Measurements from ENCODE around the gene GSE1.

GSE1 gene

DNA sequence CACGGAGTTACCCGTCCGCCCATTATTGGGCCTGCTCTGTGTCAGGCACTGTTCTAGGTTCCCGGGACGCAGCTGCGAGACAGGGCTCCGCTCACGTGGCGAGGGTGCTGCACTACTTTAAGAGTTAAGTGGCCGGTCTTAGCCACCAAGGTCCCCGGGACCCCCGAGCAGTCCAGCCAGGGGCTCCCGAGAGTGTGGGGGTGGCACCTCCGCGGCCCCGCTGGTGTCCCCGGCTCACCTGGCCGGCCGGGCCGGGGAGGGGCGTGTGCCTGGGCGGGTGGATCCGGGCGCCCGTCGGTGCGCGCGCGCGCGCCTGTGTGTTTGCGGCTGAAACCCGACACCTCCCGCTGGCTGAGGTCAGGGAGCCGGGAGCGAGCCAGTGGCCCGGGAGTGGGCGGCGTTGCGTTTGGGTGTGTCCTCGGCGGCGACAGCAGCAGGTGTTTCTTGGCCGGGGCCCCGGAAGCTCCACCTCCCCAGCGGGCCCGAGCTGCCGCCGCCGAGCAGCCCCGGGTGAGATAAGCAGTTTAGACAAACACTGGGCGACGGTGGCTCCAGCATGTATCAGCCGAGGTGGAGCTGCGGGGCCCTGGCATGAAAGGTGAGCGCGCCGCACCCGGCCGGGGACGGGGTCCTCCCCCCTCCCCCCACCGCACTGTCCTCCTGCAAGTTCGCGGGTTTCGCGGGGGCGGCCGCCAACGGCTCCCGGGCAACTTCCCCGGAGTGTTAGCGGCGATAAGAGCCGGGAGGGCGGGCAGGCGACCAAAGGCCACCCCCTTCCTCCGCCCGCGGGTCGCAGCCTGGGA, at the start of gene GSE1:
Gene GSE1 (plus strand): TSS at position 522 of the 803 bp plus-strand sequence. CDS start 70 bp downstream, at position 592.
- FAIRE-seq (no peak), DNase-seq (ENCODE audit: low spot score) (peak; percentile 90)

DNA sequence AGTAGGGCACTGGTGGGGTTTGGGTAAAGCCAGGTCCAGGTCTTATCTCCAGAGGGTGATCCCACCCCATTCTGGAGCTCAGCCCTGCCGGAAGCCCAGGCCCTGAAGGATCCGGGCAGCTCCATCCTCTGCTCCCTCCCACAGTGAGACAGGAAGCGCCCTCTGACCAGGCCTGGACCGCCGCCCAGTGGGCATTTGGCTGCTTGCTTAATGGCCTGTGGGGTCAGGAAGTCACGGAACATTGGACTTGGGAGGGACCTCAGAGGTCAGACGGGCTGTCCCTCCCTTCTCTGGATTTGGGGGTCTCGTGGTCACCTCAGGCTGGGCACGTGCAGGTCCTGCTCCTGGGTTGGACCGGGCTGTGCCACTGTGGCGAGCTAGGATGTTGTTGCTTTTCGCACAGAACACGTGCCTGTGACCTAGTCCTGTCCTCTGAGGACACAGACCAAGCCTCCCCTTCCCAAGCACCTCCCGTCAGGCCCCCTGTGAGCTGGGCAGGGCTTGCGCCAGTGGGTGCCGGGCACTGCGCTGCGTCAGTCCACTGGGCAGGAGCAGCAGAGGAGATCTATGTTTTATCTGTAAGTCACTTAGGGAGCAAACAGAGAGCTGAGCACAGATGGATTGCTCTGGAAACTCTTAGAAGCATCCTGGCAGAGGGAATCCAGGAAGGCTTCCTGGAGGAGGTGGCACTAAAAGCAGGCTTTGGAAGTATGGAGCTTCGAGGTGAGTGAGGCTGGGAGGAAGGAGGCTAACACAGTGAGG, 49.4 kb upstream of the GSE1 start:
- DNase-seq (ENCODE audit: low spot score): peak; percentile 71

DNA sequence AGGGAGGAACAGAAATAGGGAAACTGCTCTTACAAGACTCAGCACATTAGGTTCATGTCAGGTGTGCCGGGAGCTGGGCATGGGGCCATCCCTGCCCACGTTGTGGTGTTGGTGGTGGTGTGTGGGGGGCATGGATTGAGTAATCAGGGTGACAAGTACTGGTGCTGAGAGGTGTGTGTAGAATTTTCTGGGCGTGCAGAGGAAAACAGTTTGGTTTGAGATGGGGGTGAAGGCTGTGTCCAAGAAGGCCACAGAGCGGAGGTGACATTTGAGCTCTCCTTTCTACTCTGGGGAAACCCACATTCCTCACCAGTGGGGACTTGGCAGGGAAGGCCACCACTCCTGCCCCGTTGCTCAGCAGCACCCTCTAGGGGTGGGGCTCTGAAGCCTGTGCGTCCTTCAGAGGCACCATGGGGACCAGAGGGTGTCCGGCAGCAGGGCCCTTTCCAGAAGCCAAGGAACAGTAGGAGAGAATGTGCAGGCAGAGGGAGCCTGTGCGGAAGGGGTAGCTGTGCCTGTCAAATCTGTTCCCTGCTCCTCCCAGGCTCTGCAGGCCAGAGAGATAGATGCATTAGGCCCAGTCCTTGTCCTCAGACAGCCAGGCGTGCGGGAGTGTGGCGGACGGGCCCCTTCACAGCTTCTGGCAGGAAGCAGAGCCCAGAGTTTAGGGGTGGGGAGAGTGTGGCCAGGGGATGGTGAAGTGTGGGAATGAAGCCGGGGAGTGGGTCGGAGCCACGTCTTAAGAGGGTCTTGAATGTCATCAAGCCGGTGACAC, 48.7 kb upstream of the GSE1 start:
- FAIRE-seq (no peak), DNase-seq (ENCODE audit: low spot score) (no peak)

More for the DNA sequence above, 49.4 kb upstream of the GSE1 start:
- FAIRE-seq: peak; percentile 52

DNA sequence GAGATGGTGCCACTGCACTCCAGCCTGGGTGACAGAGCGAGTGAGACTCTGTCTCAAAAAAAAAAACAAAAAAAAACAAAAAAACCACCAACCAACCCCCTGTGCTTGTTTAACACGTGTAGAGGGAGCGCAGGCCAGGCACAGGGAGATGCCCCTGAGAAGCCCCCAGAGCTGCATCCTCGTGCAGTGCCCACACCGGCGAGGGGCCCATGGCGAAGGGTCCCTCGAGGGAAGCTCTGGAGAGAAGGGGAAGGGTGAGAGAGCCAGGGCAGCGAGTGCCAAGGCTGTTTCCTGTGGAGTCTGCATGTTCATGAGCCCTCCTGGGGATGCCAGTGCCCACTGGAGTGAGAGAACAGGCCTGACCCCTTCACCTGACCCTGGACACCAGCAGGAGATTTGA, 47.8 kb upstream of the GSE1 start:
- no peak for DNase-seq (ENCODE audit: low spot score)

DNA sequence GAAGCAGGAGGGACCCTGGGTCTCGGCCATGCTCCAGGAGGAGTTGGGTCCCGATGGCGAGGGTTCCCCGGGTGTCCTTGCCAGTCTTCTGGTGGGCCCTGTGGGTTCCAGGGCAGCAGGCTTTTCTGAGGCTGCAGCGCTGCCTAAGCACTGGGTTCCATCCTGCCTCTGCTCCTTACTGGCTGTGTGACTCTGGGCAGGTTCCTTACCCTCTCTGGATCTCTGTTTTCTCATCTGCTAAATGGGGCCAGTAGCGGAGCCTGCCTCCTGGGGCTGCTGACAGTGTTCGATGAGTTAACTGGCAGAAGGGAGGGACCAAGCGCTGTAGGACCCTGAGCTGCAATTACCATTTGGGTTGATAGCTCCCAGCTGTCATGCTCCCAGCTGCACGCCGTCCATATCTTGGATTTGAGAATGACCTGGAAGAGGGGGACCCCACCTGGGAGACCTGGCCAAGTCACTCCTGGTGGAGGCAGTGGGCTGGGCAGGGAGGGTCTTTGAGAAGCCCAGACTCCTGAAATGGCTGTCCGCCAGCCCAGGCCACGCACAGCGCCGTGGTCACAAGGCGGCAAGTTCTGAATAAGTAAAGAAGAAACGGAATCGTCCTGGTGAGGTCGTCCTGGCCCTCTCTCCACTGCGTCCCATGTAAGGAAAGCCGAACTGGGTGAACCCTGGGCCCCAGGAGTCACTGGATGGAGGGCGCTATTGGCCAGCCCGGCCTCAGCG, 47.2 kb upstream of the GSE1 start:
- no peak for FAIRE-seq
- DNase-seq (ENCODE audit: low spot score): no peak

More for the DNA sequence above, 47.8 kb upstream of the GSE1 start:
- no peak for FAIRE-seq

DNA sequence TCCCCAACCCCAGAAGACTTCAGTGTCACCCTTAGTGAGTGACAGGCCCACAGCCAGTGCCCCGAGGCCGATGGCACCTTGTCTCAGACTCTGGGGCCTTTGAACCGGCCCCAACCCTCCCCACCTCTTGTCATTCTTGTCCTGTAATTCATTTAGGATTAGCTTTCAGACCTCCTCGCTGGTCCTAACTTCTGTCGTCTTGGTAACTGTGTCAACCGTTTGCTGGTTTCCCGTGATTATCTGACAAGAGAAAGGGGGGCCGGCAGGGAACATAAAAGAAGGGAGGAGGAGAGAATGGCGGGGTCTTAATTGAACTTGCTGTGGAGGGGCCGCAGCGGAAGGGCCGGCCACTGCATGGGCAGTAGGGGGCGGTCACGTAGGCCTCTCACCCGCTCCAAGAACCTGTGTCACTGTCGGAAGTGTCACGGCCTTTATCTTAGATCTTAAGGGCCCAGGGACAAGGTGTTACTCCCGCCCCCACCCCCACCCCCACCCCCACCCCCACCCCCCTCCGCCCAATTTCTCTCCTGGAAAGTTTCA, 46.5 kb upstream of the GSE1 start:
- DNase-seq (ENCODE audit: low spot score) (no peak), FAIRE-seq (no peak)

DNA sequence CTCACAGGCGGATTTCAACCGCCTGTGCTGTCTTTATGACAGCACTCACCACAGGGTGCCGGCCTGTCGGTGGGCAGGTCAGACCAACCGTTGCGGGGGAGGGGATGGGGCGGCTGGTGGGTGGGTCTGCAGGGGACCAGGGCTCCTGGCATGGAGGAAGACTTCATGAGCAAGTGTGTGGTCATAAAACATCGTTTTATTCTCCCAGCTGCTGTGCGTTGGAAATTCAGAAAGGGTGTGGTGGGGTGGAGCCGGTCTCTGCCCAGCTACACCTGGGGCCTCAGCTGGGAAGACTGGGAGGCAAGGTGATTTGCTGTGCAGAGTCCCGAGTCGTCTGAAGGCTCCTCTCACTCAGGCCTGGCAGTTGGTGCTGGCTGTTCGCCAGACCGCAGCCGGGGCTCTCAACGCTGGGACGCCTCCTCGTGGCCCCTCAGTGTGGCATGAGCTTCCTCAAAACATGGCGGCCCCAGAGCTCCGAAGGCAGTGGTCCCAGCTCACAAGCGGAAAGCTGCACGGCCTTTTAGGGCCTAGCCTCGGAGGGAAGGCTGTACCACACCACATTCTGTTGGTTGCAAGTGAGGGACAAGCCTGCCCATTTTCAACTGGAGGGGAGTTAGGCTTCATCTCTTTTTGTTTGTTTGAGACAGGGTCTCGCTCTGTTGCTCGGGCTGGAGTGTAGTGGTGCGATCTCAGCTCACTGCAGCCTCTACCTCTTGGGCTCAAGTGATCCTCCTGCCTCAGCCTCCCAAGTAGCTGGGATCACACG, 45.8 kb upstream of the GSE1 start:
- DNase-seq (ENCODE audit: low spot score): no peak
- FAIRE-seq: no peak

DNA sequence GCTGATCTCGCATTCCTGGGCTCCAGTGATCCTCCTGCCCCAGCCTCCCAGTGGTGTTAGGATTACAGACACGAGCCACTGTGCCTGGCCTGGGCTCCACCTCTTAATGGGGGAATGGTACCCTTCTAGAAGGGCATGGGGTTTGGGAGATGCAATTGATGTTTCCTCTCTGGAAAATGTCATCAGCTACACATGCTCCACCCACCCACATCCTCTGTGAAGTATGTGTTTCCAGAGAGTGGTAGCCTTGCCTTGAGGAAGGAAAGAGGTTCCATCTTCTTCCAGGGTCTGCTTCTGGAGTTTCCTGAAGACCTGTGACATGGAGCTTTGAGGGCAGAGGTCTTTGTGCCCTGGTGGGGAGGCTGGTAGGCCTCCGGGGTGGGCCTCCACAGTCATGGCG, 45.2 kb upstream of the GSE1 start:
- FAIRE-seq (no peak), DNase-seq (ENCODE audit: low spot score) (no peak)

DNA sequence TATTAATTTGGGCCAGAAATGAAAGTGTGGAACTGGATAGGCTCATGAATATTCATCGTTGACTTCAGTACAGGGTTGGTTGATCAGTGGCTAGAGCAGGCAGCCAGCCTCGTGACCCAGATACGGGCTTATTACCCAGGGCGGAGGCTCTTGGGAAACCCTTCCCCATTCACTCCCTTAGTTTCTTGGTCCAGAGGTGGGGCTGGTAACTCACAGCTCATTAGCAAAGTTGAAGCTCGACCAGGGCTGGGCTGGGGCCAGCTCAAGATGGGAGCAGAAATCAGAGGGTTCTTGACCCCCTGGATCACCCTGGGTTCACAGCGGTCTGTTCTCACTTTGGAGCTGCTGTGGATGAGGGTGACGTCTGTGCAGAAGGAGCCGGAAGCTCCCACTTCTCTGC, 44.6 kb upstream of the GSE1 start:
- FAIRE-seq (no peak), DNase-seq (ENCODE audit: low spot score) (no peak)

DNA sequence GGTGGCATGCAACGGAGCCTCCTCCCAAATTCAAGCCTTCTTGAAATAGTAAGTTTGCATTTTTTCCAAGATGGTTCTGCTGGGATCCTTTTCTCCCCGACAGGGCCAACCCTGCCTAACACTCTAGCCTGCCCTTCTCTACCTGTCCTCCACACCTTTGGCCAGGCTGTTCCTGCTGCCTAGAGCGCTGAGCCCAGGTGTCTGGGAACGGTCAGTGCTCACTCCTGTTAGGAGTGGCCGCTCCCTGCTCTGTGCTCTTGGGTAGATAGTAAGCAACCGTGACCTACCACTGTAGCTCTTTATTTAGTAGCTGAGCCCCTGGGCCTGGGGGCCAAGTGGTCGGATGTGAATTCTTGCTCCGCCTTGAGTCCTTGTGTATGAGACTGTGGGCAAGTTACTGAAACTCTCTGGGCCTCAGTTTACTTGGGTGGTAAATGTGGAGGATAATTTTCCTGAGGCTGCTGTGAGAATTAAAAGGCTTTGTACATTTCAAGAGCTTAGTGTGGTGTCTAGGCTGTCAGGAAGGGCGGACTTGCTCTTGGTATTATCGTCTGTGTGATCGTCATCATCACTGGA, 44.0 kb upstream of the GSE1 start:
- DNase-seq (ENCODE audit: low spot score) (no peak), FAIRE-seq (no peak)

DNA sequence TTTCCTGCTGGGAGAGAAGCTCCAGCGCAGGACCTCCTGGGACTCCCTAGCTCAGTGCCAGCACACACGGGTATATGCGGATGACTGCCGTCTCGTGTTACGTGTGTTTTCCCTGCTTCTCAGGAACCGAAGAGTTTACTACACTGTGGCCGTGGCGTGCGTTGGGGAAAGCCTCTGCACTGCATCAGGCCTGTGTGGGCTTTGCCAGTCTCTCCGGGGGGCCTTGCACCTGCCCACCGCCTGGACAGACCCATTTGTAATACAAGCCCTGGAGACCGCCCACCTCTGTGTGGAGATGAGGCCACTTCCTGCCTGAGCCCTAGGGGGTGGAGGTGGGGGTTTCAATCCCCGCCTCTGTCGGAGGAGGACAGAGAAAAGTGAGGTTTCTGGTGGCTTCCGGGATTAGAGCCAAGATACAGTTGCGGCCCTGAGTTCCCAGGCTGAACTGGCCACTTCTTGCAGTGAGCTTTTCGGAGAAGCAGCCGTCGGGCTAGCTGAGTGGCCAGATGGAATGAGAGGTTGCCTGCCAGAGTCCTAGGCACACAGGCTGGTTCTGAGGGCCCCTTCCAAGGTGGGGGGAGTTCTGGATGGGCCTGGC, 43.4 kb upstream of the GSE1 start:
- DNase-seq (ENCODE audit: low spot score): no peak
- no peak for FAIRE-seq

DNA sequence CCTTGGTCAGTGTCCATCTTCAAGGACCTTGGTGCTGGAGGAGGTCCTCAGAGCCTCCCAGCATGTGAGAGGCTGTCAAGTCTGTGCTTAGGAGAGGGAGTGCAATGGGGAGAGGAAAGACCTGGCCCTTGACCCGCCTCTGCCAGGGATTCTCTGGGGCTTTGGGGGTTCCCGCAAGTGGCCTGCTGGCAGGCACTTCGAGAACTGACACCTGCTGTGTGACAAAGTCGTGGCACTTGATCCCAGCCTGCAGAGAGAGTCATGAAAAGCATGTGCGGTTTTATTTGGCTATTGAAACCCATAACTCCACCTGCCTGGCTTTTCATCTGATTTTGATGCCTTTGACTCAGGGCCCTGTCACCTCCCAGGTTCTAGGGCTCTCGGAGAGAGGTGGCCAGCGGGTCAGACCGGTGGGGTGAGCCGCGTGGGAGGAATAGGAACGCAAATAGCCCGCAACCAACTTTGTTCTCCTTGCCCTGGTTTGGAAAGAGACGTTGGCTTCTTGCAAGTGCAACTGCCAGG, 42.8 kb upstream of the GSE1 start:
- FAIRE-seq (no peak), DNase-seq (ENCODE audit: low spot score) (no peak)

DNA sequence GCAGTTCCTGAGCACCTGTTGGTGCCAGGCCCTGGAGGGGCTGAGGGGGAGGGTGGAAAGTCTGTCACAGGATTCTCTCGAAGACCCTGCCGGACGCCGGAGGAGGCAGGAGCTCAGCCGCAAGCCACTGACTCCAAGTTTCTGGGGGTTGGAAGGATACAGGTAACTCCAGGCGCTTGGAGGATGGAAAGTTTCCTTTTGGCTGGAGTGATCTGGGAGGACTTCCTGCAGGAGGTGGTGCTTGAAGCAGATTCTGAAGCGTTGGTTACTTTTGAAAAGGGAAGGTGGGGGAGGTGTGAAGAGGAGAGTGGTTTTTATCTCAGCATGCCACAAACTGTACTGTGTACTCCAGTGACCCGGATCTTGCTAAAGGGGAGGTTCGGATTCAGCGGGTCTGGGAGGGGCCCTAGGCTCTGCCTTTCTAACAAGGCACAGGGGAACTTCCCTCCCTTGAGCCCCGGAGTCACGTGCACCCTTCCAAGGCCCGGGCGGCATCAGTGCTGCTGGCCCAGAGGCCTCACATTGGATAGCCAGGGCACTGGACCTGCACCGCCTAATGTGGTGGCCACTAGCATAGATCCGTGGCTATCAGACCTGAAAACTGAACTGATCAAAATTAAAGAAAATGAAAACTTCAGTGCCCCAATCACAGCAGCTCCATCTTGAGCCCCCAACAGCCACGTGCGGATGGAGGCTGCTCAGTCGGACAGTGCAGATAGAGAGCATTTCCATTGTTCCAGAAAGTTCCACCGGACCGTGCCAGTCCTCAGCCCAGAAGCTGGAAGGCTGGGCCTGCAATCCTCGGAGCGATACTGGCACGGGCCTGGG, 42.2 kb upstream of the GSE1 start:
- DNase-seq (ENCODE audit: low spot score): no peak
- FAIRE-seq: no peak

DNA sequence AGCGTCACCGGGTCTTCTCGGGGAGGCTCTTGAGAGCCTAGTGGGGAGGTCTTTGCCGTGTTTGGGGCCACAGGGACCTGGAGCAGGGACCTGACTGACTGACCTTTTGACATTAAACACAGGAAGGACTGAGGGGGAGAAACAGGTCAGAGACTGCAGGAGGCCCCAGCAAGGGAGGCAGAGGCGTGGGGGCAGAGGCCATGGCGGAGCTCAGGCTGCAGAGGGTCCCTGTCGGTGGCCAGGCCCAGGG, 41.6 kb upstream of the GSE1 start:
- DNase-seq (ENCODE audit: low spot score): no peak
- no peak for FAIRE-seq

DNA sequence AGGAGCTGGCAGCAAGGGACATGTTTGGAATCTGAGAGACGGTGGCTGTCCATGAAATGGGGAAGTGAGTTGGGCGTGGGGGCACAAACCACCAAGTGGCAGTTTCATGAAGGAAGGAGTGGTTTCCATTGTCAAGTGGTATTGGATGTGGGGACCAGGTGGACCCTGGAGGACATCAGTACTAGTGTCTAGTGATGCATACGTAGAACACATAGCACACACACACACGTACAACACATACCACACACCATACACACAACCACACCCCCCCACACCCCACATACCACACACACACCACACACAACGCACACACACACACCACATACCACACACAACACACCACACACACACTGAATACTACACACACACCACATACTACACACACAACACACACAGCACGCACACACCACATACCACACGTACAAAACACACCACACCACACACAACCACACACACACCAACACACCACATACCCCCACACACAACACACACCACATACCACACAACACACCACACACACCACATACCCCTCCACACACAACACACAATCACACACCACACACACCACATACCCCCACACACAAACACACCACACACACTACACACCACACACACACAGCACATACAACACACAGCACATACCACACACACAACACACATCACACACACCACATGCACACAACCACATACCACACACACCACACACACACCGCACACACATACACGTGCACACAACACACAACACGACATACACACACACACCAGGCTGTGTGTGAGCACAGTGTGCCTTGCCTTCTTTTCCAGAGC, 41.1 kb upstream of the GSE1 start:
- DNase-seq (ENCODE audit: low spot score) (no peak), FAIRE-seq (no peak)

DNA sequence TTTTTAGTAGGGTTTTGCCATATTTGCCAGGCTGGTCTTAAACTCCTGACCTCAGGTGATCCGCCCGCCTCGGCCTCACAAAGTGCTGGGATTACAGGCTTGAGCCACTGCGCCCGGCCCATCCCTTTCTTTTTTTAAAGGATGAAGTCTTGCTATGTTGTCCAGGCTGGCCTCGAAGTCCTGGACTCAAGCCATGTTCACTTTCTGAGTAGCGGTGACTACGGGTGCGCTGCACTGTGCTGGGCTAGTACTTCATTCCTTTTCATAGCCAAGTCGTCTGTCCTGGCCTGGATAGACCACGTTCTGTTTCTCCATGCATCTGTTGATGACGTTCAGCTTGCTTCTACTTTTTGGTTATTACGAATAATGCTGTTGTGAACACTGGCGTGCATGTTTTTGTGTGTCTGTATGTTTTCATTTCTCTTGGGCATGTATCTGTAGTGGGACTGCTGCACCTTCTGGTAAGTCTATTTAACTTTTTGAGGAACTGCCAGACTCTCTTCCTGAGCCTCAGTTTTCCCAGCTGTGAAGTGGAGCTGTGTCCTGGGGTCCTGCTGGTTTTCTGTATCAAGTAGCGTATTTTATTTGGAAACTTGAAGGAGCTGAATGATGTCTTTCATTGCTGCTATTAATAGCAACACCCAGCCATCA, 40.0 kb upstream of the GSE1 start:
- DNase-seq (ENCODE audit: low spot score): no peak
- FAIRE-seq: no peak

Data from RCC 7860 (cell line).